ENCODE results near the gene MCMBP.

Gene MCMBP

GRCh38 chr10:119782981-119783664 lies 89.5 kb downstream of the MCMBP start:
- no peak for DNase-seq (ENCODE audit: low read depth)

GRCh38 chr10:119781498-119781897 lies 91.1 kb downstream of the MCMBP start:
- no peak for DNase-seq (ENCODE audit: low read depth)

GRCh38 chr10:119780879-119781480 lies 91.7 kb downstream of the MCMBP start:
- no peak for DNase-seq (ENCODE audit: low read depth)
